ENCODE measurements around the gene MEMO1. TPM values are rescaled to one million over a fixed set of nuclear protein-coding genes. Genes with fewer than 3 reads are reported as not detected.

Gene MEMO1
- total and polyA plus RNA-seq, 9 of the 15 experiments (the other 6 are each of a cell fraction or from before 2014, with no cell fraction given): 22.1 to 87.7 (median 61.2) TPM

DNA sequence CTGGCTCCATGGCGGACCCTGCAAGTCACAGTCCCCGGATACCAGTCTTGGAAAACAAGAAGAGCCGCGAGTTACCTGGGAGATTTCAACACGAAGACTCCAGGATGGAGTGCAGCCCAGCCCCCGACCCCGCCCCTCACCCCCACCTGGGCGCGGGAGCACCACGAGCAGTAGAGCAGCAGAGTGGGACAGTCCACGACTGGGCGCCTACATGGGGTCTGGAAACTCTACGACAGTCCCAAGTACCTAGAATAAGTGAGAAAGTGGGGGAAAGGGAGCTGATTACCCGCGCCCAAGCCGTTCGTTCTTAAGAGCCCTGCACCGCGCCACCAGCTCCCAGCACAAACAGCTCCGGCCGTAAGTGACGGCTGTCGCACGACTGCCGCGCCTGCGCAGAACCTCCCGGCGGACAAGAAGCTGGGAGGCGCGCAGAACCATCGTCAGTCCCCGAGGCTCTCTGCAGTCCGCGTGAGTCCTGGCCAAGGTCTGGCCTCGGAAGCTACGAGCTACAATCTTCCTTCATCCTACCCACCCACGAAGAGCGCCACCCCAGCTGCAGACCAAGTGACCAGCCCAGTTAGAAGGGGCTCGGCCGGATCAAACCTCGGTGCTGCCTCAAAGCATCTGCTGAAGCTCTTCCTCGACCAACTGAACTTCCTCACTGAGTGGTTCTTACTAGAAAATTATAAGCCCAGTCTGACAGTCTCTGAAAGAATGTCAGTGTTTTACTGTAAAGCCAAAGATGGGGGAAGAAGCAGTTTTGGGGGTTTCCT, 28.8 kb upstream of the MEMO1 start, which contains the start of gene DPY30 (continued):
- TF ChIP-seq HES1 (IDR thresholded peaks at IDR 0.05; ENCODE audit: low read depth): no peak
- no peak for TF ChIP-seq GTF2A2 (tag; IDR thresholded peaks at IDR 0.05)
- TF ChIP-seq, protein P1, sequence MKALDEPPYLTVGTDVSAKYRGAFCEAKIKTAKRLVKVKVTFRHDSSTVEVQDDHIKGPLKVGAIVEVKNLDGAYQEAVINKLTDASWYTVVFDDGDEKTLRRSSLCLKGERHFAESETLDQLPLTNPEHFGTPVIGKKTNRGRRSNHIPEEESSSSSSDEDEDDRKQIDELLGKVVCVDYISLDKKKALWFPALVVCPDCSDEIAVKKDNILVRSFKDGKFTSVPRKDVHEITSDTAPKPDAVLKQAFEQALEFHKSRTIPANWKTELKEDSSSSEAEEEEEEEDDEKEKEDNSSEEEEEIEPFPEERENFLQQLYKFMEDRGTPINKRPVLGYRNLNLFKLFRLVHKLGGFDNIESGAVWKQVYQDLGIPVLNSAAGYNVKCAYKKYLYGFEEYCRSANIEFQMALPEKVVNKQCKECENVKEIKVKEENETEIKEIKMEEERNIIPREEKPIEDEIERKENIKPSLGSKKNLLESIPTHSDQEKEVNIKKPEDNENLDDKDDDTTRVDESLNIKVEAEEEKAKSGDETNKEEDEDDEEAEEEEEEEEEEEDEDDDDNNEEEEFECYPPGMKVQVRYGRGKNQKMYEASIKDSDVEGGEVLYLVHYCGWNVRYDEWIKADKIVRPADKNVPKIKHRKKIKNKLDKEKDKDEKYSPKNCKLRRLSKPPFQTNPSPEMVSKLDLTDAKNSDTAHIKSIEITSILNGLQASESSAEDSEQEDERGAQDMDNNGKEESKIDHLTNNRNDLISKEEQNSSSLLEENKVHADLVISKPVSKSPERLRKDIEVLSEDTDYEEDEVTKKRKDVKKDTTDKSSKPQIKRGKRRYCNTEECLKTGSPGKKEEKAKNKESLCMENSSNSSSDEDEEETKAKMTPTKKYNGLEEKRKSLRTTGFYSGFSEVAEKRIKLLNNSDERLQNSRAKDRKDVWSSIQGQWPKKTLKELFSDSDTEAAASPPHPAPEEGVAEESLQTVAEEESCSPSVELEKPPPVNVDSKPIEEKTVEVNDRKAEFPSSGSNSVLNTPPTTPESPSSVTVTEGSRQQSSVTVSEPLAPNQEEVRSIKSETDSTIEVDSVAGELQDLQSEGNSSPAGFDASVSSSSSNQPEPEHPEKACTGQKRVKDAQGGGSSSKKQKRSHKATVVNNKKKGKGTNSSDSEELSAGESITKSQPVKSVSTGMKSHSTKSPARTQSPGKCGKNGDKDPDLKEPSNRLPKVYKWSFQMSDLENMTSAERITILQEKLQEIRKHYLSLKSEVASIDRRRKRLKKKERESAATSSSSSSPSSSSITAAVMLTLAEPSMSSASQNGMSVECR (CRISPR knock-in tag; IDR thresholded peaks at IDR 0.05): peak; percentile 66
- peak in 1 of 2 experiments; percentile 48; a peak in 1 of 4 replicates for TF ChIP-seq TBL1XR1 (IDR thresholded peaks at IDR 0.05; ENCODE audit: low read length in 2 of 2)
- TF ChIP-seq SNIP1 (IDR thresholded peaks at IDR 0.05; ENCODE audit: low read depth): no peak
- no peak for TF ChIP-seq XRCC4 (IDR thresholded peaks at IDR 0.05; ENCODE audit: extremely low read depth, insufficient read depth, insufficient read length)
